Esophagus muscularis mucosa (tissue), 4 donors: ENCODE measurements around the gene SEL1L3.

ENCODE experiments used
- CTCF ChIP-seq, 3 experiments: fragments of 200-600 bp in 2 of 3; fragments of 450-650 bp in 1 of 3; sonication (generic) in 2 of 3; IDR thresholded peaks; one replicate each; pipeline ENCODE4 v1.5.1; 2017 to 2019; ENCODE audit warnings: antibody characterized with exemption in 3 of 3, mild to moderate bottlenecking in 2 of 3, moderate library complexity in 1 of 3
- EP300 ChIP-seq: sonication (generic); formaldehyde crosslinking; IDR thresholded peaks from one replicate; pipeline ENCODE4 v1.6.1; 2017; ENCODE audit warnings: antibody characterized with exemption
- POLR2A ChIP-seq: fragments of 450-650 bp; IDR thresholded peaks from one replicate; pipeline ENCODE4 v1.6.1; 2017; ENCODE audit warnings: antibody characterized with exemption, moderate library complexity, mild to moderate bottlenecking, low read depth
- POLR2AphosphoS5 ChIP-seq, 2 donors: sonication (generic); formaldehyde crosslinking; IDR thresholded peaks; one replicate each; pipeline ENCODE4 v1.6.1; 2017; ENCODE audit warnings: antibody characterized with exemption in 2 of 2

- TF ChIP-seq POLR2A: no peak
- no peak for TF ChIP-seq CTCF (IDR thresholded peaks at IDR 0.05)
- TF ChIP-seq POLR2AphosphoS5 (IDR thresholded peaks at IDR 0.05): no peak
- TF ChIP-seq EP300: no peak
Measured at GRCh38 chr4:25713812-25714211, 149.0 kb downstream of the SEL1L3 start.
